GM21515 (cell line): Measurements from ENCODE around the gene USP47.

Source experiments
- ATAC-seq: cut with Tn5 transposase; IDR thresholded peaks from one replicate; pipeline ENCODE4 v1.9.1; 2021; ENCODE audit not compliant: unreplicated experiment

USP47 gene

DNA sequence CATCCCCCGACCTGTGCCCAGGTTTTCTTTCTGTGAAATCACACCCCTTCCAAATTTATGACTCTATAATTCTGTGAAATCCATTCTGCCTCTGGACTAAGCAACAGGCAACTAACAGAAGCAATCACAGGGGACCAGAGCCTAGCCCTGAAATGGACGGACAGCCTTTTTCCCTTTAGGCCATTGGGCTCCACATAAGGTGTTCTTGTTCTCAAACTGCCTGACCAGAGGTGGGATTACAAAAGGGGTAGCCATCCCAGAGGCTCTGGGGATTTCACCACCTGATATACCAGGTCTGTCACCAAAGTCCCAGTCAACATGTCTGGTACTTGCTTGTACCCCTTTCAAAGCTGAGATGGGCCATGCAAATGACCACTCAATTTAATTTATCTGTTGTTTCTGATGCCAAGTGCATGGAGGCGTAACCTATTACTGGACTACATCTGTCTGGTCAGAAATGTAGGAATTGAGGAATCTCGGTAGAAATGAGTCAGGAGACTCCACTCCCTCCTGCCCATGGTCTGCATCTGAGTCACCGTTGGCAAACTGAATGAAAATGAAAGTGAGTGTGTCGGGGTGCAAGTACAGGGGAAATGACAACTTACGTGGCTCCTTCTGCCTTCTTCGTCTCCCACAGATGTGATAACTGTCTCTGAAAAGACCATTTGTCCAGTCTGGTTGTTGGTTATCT, 156.5 kb downstream of the USP47 start:
- ATAC-seq = no peak

DNA sequence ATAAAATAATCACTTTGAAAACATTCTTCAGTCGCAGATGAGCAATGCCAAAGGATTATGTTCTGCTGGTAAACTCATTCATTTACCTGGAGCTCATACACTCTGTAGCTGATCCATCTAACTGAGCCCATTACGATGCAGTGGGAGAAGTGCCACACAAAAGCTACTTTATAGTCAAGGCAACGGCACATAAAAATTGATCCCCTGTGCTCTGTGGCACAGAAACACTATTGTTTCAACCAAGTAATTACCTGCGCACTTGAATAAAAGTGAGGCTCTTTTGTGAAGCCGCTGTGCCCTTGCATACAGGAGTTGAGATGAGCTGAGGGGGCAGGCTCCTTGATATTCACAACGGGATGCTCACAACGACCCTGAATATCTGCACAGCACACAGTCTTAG, 159.4 kb downstream of the USP47 start:
- ATAC-seq = no peak

DNA sequence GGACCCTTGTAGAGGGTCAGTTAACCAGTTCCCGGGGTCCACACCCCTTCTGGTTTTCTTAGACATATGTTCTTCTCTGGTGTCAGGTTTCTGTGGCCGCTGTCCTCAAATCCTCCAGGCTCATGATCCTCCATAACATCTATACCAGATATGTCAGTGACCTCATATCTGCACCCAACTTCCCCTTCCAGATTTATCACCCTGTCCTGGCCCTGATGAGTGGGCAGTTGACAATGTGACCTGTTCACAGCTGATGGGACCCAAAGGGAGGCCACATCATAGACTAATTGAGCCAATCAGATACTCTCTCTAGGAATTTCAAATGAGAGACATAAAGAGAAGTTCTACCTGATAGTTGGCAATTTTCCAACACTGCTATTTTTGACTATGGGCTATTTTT, 161.6 kb downstream of the USP47 start:
- no peak for ATAC-seq

DNA sequence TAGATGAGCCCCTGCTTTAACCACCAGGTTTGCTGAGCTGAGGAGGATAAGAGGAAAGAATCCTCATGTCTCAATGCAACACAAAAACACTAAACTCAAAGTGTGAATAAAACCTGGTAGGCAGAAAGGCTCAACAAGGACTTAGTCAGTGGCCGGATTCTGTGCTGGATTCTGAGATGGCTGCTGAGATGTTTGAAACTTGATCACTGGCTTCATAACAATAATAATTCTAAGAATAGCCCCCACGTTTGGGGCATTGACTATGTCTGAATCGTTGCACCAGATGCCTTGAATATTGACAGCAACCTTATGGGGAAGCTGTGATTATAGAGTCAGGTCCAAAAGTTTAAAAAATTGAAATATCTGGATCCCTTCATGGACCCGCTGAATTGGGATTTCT, 162.0 kb downstream of the USP47 start:
- ATAC-seq = no peak

DNA sequence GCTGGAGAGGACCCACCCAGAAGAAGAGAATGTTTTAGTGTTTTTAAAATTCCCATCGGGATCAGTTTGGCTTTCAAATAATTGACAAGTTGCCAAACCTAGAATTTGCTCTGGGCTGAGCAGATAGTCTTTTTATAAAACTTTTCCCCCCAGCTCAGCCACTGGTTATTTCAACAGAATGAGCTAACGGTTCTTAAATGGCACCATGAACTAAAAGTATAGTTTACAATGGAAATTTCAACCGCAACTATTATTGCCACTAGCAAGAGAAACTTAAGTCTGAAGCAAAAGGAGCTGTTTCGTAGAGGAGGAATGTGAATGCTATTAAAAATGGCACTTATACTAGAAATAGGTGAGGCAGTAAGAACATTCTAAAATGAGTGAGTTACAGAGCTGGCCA, 163.3 kb downstream of the USP47 start:
- ATAC-seq = no peak

DNA sequence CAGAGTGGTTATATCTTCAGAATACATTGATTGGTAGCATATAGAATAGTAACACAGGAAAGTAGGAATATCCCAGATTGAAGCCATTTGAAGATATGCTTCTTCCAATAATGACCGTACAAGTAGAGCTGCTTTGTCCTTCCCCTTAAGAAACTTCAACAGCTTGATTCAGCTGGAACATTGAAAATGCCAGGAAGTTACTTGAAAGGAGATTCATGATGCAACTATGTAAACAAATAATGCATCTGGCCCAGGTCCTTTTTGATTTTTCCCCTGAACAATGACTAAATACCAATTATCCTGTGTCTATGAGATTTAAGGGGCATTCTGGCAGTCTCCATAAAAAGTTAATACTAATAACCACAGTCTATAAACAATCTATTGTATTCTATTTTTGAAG, 163.7 kb downstream of the USP47 start:
- no peak for ATAC-seq

DNA sequence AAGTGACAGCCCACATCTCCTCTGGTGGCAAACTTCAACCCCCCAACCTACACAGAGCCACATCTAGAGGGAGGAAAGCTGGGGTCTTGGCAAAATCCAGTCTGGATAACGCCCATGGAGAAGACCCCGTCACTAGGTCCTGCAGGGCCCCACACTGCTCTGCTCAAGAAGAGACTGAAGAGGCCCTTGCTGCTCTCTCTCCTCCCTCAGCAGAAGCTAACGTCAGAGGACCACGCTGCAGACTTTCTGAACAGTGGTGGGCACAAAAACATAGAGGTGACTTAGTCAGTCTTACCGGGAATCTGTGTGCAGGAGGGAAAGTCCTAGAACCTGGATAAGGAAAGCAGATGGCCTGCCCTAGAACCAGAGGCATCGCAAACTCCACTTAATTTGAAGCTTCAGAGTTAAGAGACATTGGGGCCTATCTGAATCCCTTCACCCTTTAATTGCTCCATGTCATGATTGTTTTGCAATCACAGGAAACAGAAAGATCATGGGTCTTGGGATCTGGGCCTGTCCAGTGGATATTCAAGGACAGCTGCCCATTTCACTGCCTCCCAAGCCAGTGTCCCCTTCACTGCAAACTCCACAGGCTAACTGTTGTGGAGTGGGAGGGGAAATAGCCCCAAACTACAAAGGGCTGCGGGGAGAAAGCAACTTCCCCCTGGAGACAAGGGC, 164.9 kb downstream of the USP47 start:
- ATAC-seq = no peak

DNA sequence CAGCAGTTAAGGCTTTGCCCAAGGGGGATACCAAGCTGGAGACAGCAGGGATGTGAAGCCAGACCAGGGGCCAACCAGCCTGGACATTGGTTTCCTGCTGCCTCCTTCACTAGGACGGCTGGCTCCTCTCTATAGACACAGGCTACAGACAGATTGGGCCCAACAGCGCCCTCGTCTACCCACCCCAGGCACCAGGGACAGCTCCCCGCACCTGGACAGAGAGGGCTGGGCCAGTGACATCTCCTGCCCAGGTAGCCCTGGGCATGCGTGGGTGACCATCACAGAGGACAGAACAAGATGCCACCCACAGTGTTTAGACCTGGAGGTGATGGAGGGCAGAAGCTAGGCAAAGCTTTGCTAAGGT, 165.4 kb downstream of the USP47 start:
- no peak for ATAC-seq

DNA sequence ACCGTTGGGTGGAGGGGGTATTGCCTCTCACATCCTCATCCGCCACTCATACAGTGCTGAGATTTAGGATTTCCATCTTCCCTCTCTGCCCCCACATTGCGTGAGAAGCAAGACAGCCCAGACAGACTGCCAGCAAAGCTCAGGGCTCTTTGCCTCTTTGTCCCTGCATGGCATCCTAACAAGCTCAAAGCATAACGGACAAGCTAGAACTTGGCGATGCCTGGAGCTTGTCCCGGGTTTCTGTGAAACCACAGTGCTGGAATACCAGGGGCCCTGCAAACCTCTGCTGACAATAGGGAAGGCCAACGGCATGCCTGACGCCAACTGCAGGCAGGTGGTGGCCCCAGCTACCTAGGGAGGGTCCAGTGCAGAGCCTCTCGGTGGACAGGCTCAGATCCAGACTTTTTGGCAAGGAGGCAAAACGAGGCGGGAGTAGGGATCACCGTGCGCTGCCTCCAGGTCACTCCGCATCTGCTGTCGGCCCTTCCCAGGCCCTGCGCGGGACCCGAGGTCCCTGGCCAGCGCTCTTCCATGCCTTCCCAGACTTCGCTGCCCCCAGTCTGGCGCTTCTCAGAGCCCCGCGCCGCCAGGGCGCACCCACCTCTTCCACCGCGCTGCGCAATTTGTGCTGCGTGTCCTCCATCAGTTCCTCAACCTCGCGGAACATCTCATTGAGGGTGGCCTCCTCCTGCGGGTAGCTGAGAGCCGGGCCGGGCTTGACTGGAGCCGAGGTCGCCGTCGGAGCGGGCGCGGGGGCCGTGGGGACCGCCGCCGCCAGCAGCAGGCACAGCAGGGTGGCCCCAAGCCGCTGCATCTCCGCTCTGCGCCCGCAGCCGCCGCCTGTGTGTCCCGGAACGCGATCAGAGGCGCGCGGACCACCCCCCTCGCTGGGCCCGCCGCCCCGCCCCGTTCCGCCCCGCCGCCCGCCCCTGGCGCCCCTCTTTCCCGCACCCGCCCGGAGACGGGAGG, 166.3 kb downstream of the USP47 start, which contains the start of gene DKK3:
TSS of gene DKK3 (minus strand) at position 858 of the 969 bp plus-strand sequence. CDS start at position 814, 44 bp downstream.
- no peak for ATAC-seq
